ENCODE measurements around the gene TIFAB.

The TIFAB gene

DNA sequence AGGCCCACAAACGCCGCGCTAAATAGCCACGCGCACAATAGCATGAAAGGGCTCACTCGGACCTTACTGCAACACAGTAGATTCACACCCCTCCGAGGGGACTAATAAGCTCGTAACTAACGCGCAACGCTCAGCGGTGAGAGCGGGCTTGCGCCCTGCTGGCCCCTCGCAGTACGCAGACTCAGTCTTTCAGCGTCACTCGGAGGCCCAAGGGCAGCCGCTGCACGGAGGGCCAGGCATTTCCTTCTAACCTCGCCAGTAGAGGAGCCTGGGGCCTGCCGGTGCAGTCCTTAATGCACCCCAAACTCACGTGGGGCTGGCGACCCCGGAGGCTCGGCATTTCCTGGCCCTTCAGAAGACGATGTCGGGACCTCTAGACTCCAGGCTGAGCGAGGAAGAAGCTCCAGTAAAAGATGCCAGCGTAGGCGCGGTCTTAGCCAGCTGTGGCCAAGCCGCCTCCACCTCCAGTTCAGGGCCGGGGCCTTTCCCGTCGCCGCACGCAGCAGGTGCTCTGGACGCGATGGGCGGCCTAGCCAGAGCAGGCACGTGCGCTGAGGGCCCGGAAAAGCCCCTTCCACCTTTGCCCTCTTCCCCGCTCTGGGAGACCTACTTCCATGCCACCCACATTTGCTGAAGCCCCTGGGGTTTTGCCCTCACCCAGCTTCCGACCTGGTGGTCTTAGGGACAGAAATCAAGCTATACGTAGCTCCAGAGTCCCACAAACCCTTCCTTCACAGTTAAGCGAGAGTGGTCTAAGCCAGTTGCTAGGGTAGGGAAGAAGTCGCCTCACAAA is 38.3 kb upstream of the TIFAB start:
- TF ChIP-seq SIN3A (IDR thresholded peaks at IDR 0.05; ENCODE audit: borderline replicate concordance, insufficient read depth, low read length): no peak
- TF ChIP-seq TAF1 (IDR thresholded peaks at IDR 0.05; ENCODE audit: borderline replicate concordance, insufficient read depth, low read length): no peak
- no peak for TF ChIP-seq POLR2AphosphoS5 (IDR thresholded peaks at IDR 0.05; ENCODE audit: low read depth, low read length)
- TF ChIP-seq FOXP2 (optimal IDR thresholded peaks at IDR 0.05; ENCODE audit: borderline replicate concordance, extremely low read depth, extremely low read length, insufficient read depth): no peak
- TF ChIP-seq, protein P1, sequence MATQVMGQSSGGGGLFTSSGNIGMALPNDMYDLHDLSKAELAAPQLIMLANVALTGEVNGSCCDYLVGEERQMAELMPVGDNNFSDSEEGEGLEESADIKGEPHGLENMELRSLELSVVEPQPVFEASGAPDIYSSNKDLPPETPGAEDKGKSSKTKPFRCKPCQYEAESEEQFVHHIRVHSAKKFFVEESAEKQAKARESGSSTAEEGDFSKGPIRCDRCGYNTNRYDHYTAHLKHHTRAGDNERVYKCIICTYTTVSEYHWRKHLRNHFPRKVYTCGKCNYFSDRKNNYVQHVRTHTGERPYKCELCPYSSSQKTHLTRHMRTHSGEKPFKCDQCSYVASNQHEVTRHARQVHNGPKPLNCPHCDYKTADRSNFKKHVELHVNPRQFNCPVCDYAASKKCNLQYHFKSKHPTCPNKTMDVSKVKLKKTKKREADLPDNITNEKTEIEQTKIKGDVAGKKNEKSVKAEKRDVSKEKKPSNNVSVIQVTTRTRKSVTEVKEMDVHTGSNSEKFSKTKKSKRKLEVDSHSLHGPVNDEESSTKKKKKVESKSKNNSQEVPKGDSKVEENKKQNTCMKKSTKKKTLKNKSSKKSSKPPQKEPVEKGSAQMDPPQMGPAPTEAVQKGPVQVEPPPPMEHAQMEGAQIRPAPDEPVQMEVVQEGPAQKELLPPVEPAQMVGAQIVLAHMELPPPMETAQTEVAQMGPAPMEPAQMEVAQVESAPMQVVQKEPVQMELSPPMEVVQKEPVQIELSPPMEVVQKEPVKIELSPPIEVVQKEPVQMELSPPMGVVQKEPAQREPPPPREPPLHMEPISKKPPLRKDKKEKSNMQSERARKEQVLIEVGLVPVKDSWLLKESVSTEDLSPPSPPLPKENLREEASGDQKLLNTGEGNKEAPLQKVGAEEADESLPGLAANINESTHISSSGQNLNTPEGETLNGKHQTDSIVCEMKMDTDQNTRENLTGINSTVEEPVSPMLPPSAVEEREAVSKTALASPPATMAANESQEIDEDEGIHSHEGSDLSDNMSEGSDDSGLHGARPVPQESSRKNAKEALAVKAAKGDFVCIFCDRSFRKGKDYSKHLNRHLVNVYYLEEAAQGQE (IDR thresholded peaks at IDR 0.05; ENCODE audit: insufficient read depth in 1 of 2, low read depth in 2 of 2, low read length in 2 of 2): no peak

DNA sequence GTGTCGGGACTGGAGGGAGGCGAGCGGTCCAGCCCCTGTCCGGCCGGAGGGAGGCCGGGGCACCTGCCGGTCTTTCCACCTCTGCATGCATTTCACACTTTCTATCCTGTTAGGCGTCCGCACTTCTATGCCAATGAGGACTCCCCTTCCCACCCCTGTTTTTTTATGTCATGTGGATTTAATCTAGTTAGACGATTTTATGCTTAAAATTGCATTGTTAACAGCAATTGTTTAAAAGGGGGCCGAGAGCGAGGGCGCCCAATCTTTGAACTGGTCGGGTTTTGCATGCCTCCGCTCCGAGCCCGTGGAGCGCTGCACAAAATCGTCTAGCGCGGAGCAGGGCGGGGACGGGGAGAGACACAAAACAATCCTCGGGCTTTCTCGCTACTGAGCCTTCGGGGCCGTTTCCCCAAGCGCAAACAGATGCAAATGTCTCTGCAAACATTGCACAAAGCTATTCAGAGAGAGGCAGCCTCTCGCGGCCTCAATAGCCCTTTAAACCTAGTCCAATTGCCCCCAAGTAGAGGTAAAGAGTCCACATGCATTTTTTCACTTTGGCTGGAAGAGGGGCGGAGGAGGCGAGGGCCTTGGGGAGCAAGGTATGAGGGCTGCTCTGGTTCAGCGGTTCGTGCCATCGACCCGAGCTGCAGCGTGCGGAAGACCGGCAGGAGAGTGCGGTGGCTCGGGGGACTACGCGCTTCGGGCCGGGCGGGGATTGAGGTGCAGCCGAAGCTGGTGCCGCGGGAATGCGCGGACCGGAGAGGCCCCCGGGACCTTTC is 37.5 kb upstream of the TIFAB start:
- TF ChIP-seq FOXP2 (optimal IDR thresholded peaks at IDR 0.05; ENCODE audit: borderline replicate concordance, extremely low read depth, extremely low read length, insufficient read depth): no peak
- TF ChIP-seq TAF1 (IDR thresholded peaks at IDR 0.05; ENCODE audit: borderline replicate concordance, insufficient read depth, low read length): no peak
- TF ChIP-seq POLR2AphosphoS5 (IDR thresholded peaks at IDR 0.05; ENCODE audit: low read depth, low read length): no peak
- no peak for TF ChIP-seq SIN3A (IDR thresholded peaks at IDR 0.05; ENCODE audit: borderline replicate concordance, insufficient read depth, low read length)
- TF ChIP-seq, protein P1 (IDR thresholded peaks at IDR 0.05; ENCODE audit: insufficient read depth in 1 of 2, low read depth in 2 of 2, low read length in 2 of 2): no peak

DNA sequence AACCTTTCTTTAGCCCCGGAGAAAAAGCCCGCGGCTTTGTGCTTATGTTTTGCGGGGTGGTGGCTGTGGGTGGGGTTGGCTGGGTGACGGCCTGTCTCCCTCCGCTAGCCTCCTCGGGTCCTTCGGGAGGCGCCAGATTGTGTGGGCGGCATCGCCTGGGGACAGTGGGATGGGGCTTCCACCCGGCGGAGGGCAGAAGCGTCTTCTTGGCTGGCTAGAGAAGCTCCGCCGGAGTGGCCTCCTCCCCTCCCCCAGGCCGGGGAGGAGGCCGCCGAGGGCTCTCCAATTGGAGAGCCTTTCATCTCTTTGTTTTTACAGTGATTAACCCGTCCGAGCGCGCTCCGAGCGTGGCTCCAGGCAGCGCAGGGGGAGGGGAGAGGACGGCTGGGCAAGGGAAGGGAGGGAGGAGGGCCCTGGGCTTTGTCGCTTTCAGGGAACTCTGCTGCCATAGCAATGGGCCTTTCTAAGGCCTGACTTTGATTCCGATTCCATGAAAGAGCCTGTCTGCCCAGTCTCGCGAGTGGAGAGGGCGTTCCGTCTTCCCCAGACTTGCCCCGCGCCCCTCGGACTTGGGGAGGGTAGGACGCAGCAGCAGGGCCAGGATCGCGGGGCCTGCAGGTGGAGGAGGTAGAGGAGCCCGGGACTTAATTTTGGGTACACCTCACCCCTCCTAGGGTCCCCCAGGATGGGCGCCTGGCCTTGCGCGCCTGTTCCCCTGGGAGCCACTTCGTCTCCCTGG is 36.7 kb upstream of the TIFAB start:
- TF ChIP-seq POLR2AphosphoS5 (IDR thresholded peaks at IDR 0.05; ENCODE audit: low read depth, low read length) (no peak), FOXP2 (optimal IDR thresholded peaks at IDR 0.05; ENCODE audit: borderline replicate concordance, extremely low read depth, extremely low read length, insufficient read depth) (no peak), TAF1 (IDR thresholded peaks at IDR 0.05; ENCODE audit: borderline replicate concordance, insufficient read depth, low read length) (no peak), SIN3A (IDR thresholded peaks at IDR 0.05; ENCODE audit: borderline replicate concordance, insufficient read depth, low read length) (no peak)
- TF ChIP-seq, protein P1 (IDR thresholded peaks at IDR 0.05; ENCODE audit: insufficient read depth in 1 of 2, low read depth in 2 of 2, low read length in 2 of 2): no peak

DNA sequence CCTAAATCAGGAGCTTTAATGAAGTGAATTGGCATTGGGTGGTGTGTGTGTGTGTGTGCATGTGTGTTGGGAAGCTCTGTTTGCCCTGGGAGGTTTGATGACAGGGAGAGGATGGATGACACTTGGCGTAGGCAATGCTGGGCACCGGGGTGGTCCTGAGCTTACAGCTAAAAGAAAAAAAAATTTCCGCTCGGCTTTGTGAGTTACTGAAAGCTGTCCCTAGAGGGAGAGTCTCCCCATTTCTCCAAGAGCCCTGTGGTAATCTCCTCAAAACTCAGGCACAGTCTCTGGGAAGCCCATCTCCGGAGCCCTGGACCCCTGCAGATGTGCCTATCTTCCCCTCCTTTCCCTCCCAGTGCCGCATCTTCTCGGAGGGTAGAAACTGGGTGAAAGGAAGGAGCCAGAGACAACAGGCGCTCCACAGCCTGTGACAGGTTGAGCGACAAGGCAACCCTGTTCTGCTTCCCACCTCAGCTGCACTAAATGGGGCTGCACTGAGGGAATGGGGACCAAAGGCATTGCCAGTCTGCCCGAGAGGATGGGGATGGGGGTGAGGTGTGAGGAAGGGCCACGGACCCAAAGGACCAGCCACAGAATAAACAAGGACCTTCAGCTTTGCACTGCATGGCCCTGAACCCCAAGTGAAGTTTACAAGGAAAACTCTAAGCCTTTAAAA is 35.8 kb upstream of the TIFAB start:
- TF ChIP-seq TAF1 (IDR thresholded peaks at IDR 0.05; ENCODE audit: borderline replicate concordance, insufficient read depth, low read length): no peak
- TF ChIP-seq SIN3A (IDR thresholded peaks at IDR 0.05; ENCODE audit: borderline replicate concordance, insufficient read depth, low read length): no peak
- TF ChIP-seq FOXP2 (optimal IDR thresholded peaks at IDR 0.05; ENCODE audit: borderline replicate concordance, extremely low read depth, extremely low read length, insufficient read depth): no peak
- TF ChIP-seq POLR2AphosphoS5 (IDR thresholded peaks at IDR 0.05; ENCODE audit: low read depth, low read length): no peak
- TF ChIP-seq, protein P1 (IDR thresholded peaks at IDR 0.05; ENCODE audit: insufficient read depth in 1 of 2, low read depth in 2 of 2, low read length in 2 of 2): no peak

Measured in PFSK-1 (cell line).